Breast epithelium (tissue), 3 donors: ENCODE measurements around the gene ANKRD36.
"Not testable (repeated sequence)": the region's sequence is repeated elsewhere in the genome, so short reads cannot be mapped to it uniquely, and the experiment has no call there.

Experiments used
- CTCF ChIP-seq, 3 donors: fragments of 450-650 bp; IDR thresholded peaks; one replicate each; pipeline ENCODE4 v1.5.1; 2016 to 2017; ENCODE audit warnings: antibody characterized with exemption in 3 of 3, mild to moderate bottlenecking in 3 of 3, moderate library complexity in 3 of 3
- POLR2AphosphoS5 ChIP-seq, 3 donors: sonication (generic); formaldehyde crosslinking; IDR thresholded peaks; one replicate each; pipeline ENCODE4 v1.6.1; 2017; ENCODE audit warnings: antibody characterized with exemption in 3 of 3

GRCh38 chr2:97113882-97114255 is 916 bp downstream of the ANKRD36 start:
- TF ChIP-seq CTCF, POLR2AphosphoS5 (IDR thresholded peaks at IDR 0.05): not testable (repeated sequence)
